H9 (cell line): ENCODE results near the gene GORASP1. TPM values are rescaled to one million over a fixed set of nuclear protein-coding genes. Genes with fewer than 3 reads are reported as not detected.
A peak's percentile ranks its signal among the peaks of the same experiment; 100 is the strongest.

Source experiments
- DNase-seq: peaks from one replicate; pipeline ENCODE4 v3.0.0-alpha.2; 2017
- H2AFZ ChIP-seq: one replicate; pipeline ENCODE4 v1.6.1; 2013; ENCODE audit warnings: mild to moderate bottlenecking, low read length, control low read depth, moderate library complexity
- H2AK5ac ChIP-seq: 2 replicates; pipeline ENCODE4 v1.6.1; 2013; ENCODE audit warnings: low read length, control low read depth, mixed read lengths; ENCODE audit not compliant: insufficient read length
- H2BK120ac ChIP-seq: one replicate; pipeline ENCODE4 v1.6.1; 2013; ENCODE audit warnings: low read depth, mild to moderate bottlenecking, low read length, control low read depth, inconsistent platforms; ENCODE audit not compliant: poor library complexity, severe bottlenecking
- H2BK12ac ChIP-seq: 2 replicates; pipeline ENCODE4 v1.6.1; 2013; ENCODE audit warnings: low read length, control low read depth, mixed read lengths, low read depth; ENCODE audit not compliant: insufficient read length
- H2BK15ac ChIP-seq: 2 replicates; pipeline ENCODE4 v1.6.1; 2013; ENCODE audit warnings: low read depth, low read length, control low read depth
- H2BK20ac ChIP-seq: one replicate; pipeline ENCODE4 v1.6.1; 2013; ENCODE audit warnings: low read depth, mild to moderate bottlenecking, low read length, control low read depth, inconsistent platforms; ENCODE audit not compliant: poor library complexity, severe bottlenecking
- H2BK5ac ChIP-seq: 2 replicates; pipeline ENCODE4 v1.6.1; 2013; ENCODE audit warnings: low read length, control low read depth, mixed read lengths; ENCODE audit not compliant: insufficient read length
- H3K14ac ChIP-seq: 2 replicates; pipeline ENCODE4 v1.6.1; 2013; ENCODE audit warnings: low read length, control low read depth; ENCODE audit not compliant: insufficient read depth
- H3K18ac ChIP-seq: 2 replicates; pipeline ENCODE4 v1.6.1; 2013; ENCODE audit warnings: low read depth, mild to moderate bottlenecking, mixed read lengths, low read length, control low read depth; ENCODE audit not compliant: insufficient read length
- H3K23ac ChIP-seq: 2 replicates; pipeline ENCODE4 v1.6.1; 2013; ENCODE audit warnings: low read length, control low read depth, mixed read lengths, low read depth; ENCODE audit not compliant: insufficient read length
- H3K23me2 ChIP-seq: 2 replicates; pipeline ENCODE4 v1.6.1; 2013; ENCODE audit warnings: low read depth, mild to moderate bottlenecking, mixed read lengths, low read length, control low read depth; ENCODE audit not compliant: insufficient read length, poor library complexity, severe bottlenecking
- H3K27ac ChIP-seq: 2 replicates; pipeline ENCODE4 v1.5.1; 2013; ENCODE audit warnings: low read length, control low read depth, mixed read lengths, low read depth; ENCODE audit not compliant: insufficient read length
- H3K27me3 ChIP-seq: 2 replicates; pipeline ENCODE4 v1.6.1; 2013; ENCODE audit warnings: low read length, control low read depth, inconsistent platforms; ENCODE audit not compliant: insufficient read depth
- H3K4ac ChIP-seq: 2 replicates; pipeline ENCODE4 v1.6.1; 2013; ENCODE audit warnings: low read depth, mild to moderate bottlenecking, control low read depth, inconsistent platforms, low read length, moderate library complexity
- H3K4me1 ChIP-seq: 2 replicates; pipeline ENCODE4 v1.6.1; 2013; ENCODE audit warnings: low read length, control low read depth, inconsistent platforms; ENCODE audit not compliant: insufficient read depth
- H3K4me2 ChIP-seq: 2 replicates; pipeline ENCODE4 v1.6.1; 2013; ENCODE audit warnings: low read length, control low read depth, mixed read lengths; ENCODE audit not compliant: insufficient read length, insufficient read depth
- H3K56ac ChIP-seq: 2 replicates; pipeline ENCODE4 v1.6.1; 2013; ENCODE audit warnings: low read depth, mild to moderate bottlenecking, mixed read lengths, low read length, control low read depth; ENCODE audit not compliant: insufficient read length
- H3K79me1 ChIP-seq: 2 replicates; pipeline ENCODE4 v1.6.1; 2013; ENCODE audit warnings: low read depth, mild to moderate bottlenecking, moderate library complexity, low read length, control low read depth, inconsistent platforms; ENCODE audit not compliant: insufficient read depth, poor library complexity, severe bottlenecking
- H3K79me2 ChIP-seq: 2 replicates; pipeline ENCODE4 v1.6.1; 2013; ENCODE audit warnings: low read length, control low read depth, inconsistent platforms; ENCODE audit not compliant: insufficient read depth
- H3K9ac ChIP-seq: 2 replicates; pipeline ENCODE4 v1.6.1; 2013; ENCODE audit warnings: low read length, control low read depth, mixed read lengths; ENCODE audit not compliant: insufficient read length; ENCODE audit errors: extremely low read depth
- H3K9me3 ChIP-seq: one replicate; pipeline ENCODE4 v1.6.1; 2013; ENCODE audit warnings: low read depth, low read length, inconsistent platforms; ENCODE audit not compliant: control insufficient read depth
- H3T11ph ChIP-seq: one replicate; pipeline ENCODE4 v1.6.1; 2013; ENCODE audit warnings: mild to moderate bottlenecking, low read length, control low read depth, inconsistent platforms
- H4K20me1 ChIP-seq: one replicate; pipeline ENCODE4 v1.6.1; 2013; ENCODE audit not compliant: control insufficient read depth, insufficient read length, insufficient read depth
- H4K5ac ChIP-seq: 2 replicates; pipeline ENCODE4 v1.6.1; 2013; ENCODE audit warnings: low read depth, mild to moderate bottlenecking, mixed read lengths, low read length, control low read depth; ENCODE audit not compliant: insufficient read length
- H4K8ac ChIP-seq: replicated peaks from 2 replicates; pipeline ENCODE4 v1.6.1; 2013; ENCODE audit warnings: low read length, control low read depth, mixed read lengths, low read depth; ENCODE audit not compliant: insufficient read length
- H4K91ac ChIP-seq: 2 replicates; pipeline ENCODE4 v1.6.1; 2013; ENCODE audit warnings: low read depth, mild to moderate bottlenecking, moderate library complexity, mixed read lengths, low read length, control low read depth; ENCODE audit not compliant: insufficient read length
- H3K27ac Mint-ChIP-seq, 3 experiments: 2 replicates in 2 of 3; 3 replicates in 1 of 3; pipeline ENCODE4 v1.8.0; 2020 to 2021; ENCODE audit warnings: mixed read lengths in 3 of 3, mild to moderate bottlenecking in 1 of 3, moderate library complexity in 1 of 3
- H3K27me3 Mint-ChIP-seq: 2 replicates; pipeline ENCODE4 v1.8.0; 2021; ENCODE audit warnings: low read depth, mild to moderate bottlenecking, moderate library complexity, mixed read lengths
- H3K36me3 Mint-ChIP-seq, 3 experiments: 2 replicates in 2 of 3; 3 replicates in 1 of 3; pipeline ENCODE4 v1.8.0; 2020 to 2021; ENCODE audit warnings: low read depth in 3 of 3, mixed read lengths in 3 of 3; ENCODE audit not compliant: insufficient read depth in 1 of 3
- H3K4me1 Mint-ChIP-seq, 2 experiments: 2 replicates each; pipeline ENCODE4 v1.8.0; 2020; ENCODE audit warnings: mixed read lengths in 2 of 2
- H3K4me3 Mint-ChIP-seq, 2 experiments: 2 replicates in 1 of 2; 3 replicates in 1 of 2; pipeline ENCODE4 v1.8.0; 2020 to 2021; ENCODE audit warnings: mild to moderate bottlenecking in 2 of 2, mixed read lengths in 2 of 2, moderate library complexity in 1 of 2
- H3K9me3 Mint-ChIP-seq, 2 experiments: 2 replicates in 1 of 2; 3 replicates in 1 of 2; pipeline ENCODE4 v1.8.0; 2020; ENCODE audit warnings: mild to moderate bottlenecking in 2 of 2, mixed read lengths in 2 of 2, moderate library complexity in 1 of 2
- WGBS: extraction: QIAGEN DNeasy Blood & Tissue Kit; methylation state at CpG from one replicate; pipeline ENCODE4 v1.1.7; 2013; ENCODE audit warnings: missing lambda C conversion rate, low lambda C conversion rate, mixed read lengths; ENCODE audit not compliant: insufficient read length; ENCODE audit errors: extremely low coverage; 5-methylcytosine and 5-hydroxymethylcytosine counted together
- total RNA-seq: library from RNA; stranded (reverse); gene quantifications from 2 replicates; pipeline ENCODE4 v1.2.1, GENCODE V29; 2021
- TF ChIP-seq, protein P1 (sequence below): fragments of 200-600 bp; sonication (generic); conservative IDR thresholded peaks from 3 replicates; pipeline ENCODE4 v1.8.0; 2021; ENCODE audit warnings: antibody characterized with exemption, mild to moderate bottlenecking

The GORASP1 gene
- total RNA-seq, 1 experiment from 2014 or later: 37.4 TPM

DNA sequence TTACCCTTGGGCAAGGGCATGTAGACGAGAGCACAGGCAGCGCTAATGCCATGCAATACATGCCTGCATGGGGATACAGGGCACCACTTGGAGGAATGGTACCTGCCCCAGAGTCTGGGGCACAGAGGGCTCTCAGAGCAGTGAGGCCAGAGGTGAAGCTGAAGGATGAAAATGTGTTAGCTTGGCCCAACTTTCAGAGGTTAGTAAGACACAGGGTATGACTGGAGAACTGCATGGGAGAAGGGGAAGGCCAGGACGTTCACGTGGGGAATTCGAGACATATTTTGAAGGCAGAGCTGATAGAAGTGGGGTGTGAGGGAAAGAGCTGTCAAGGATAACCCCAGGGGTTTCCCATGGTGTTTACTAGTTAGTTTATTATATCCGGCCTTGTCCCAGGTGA, 26.4 kb upstream of the GORASP1 start:
- TF ChIP-seq, protein P1, sequence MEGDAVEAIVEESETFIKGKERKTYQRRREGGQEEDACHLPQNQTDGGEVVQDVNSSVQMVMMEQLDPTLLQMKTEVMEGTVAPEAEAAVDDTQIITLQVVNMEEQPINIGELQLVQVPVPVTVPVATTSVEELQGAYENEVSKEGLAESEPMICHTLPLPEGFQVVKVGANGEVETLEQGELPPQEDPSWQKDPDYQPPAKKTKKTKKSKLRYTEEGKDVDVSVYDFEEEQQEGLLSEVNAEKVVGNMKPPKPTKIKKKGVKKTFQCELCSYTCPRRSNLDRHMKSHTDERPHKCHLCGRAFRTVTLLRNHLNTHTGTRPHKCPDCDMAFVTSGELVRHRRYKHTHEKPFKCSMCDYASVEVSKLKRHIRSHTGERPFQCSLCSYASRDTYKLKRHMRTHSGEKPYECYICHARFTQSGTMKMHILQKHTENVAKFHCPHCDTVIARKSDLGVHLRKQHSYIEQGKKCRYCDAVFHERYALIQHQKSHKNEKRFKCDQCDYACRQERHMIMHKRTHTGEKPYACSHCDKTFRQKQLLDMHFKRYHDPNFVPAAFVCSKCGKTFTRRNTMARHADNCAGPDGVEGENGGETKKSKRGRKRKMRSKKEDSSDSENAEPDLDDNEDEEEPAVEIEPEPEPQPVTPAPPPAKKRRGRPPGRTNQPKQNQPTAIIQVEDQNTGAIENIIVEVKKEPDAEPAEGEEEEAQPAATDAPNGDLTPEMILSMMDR: no peak
- Histone ChIP-seq H2AK5ac (no peak overlapping the region), H3K14ac (no peak overlapping the region), H3K27ac (no peak overlapping the region), H3T11ph (no peak overlapping the region), H3K56ac (no peak overlapping the region), H4K8ac (no peak overlapping the region), H2BK12ac (no peak overlapping the region), H4K20me1 (no peaks in the 10 kb centered on the region), H2BK20ac (no peak overlapping the region), H2AFZ (no peak overlapping the region), H2BK5ac (no peak overlapping the region), H3K23me2 (no peaks in the 10 kb centered on the region), H3K79me2 (no peaks in the 10 kb centered on the region), H3K23ac (no peak overlapping the region), H3K27me3 (no peaks in the 10 kb centered on the region), H3K18ac (no peak overlapping the region), H4K91ac (no peak overlapping the region), H3K9ac (no peak overlapping the region), H2BK120ac (no peak overlapping the region), H3K4ac (no peak overlapping the region), H3K4me1 (no peaks in the 10 kb centered on the region), H3K79me1 (no peaks in the 10 kb centered on the region), H4K5ac (no peak overlapping the region), H3K4me2 (no peak overlapping the region), H2BK15ac (no peak overlapping the region), H3K9me3 (no peaks in the 10 kb centered on the region)
- no peaks in the 10 kb centered on the region for H3K36me3 Mint-ChIP-seq
- H3K4me1 Mint-ChIP-seq: peaks cover 2 to 5% of the 10 kb centered on the region in 2 experiments; a peak in 1 of 4 replicates
- H3K27ac Mint-ChIP-seq: peak overlapping the region in 1 of 3 experiments; percentile 25; a peak in 1 of 7 replicates
- DNase-seq: no peak
- WGBS: no CpG with 5 or more reads among the region's 6 CpGs
- H3K27me3 Mint-ChIP-seq: no peaks in the 10 kb centered on the region
- no peaks in the 10 kb centered on the region for H3K9me3 Mint-ChIP-seq
- no peak overlapping the region for H3K4me3 Mint-ChIP-seq
